ENCODE data around the gene NR4A3.

DNA sequence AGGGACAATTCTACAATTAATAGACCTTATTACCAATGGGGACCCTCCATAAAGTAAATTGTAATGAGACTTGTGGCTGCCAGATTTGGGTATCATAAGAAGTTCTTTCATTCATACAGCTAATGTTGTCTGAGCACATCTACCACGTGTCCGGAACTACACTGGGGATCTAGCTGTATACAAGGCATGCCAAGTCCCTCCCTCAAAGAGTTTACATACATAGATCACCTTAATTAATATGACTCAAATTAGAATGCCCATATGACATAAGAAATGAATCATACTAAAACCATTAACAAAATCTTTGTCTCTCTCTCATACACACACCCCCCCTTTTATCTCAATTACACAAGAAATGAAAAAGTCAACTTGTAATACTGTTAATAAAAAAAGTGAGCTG is 18.0 kb upstream of the NR4A3 start:
- TF ChIP-seq, protein P1, sequence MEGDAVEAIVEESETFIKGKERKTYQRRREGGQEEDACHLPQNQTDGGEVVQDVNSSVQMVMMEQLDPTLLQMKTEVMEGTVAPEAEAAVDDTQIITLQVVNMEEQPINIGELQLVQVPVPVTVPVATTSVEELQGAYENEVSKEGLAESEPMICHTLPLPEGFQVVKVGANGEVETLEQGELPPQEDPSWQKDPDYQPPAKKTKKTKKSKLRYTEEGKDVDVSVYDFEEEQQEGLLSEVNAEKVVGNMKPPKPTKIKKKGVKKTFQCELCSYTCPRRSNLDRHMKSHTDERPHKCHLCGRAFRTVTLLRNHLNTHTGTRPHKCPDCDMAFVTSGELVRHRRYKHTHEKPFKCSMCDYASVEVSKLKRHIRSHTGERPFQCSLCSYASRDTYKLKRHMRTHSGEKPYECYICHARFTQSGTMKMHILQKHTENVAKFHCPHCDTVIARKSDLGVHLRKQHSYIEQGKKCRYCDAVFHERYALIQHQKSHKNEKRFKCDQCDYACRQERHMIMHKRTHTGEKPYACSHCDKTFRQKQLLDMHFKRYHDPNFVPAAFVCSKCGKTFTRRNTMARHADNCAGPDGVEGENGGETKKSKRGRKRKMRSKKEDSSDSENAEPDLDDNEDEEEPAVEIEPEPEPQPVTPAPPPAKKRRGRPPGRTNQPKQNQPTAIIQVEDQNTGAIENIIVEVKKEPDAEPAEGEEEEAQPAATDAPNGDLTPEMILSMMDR (IDR thresholded peaks at IDR 0.05) = no peak
- no peak for TF ChIP-seq POLR2A (IDR thresholded peaks at IDR 0.05)

All from heart left ventricle (tissue), 13 donors.